Stimulated activated naive B cell treated with anti-CD40 and anti-IgM and Interleukin-4, amounts not matched to agents 10 μg/mL and 1 μg/mL and 100 μg/mL, for 72 hours (primary cell): Measurements from ENCODE around the gene GFOD1.

Source experiments
- ATAC-seq, 2 donors: fragments of 150-1000 bp; cut with Tn5 transposase; replicated peaks; 2 replicates each; pipeline ENCODE4 v1.10.0; 2021; ENCODE audit warnings: moderate library complexity in 1 of 2
- DNase-seq: peaks from one replicate; pipeline ENCODE4 v3.0.0; 2021
- H3K27ac Mint-ChIP-seq: one replicate; pipeline ENCODE4 v1.8.0; 2022; ENCODE audit warnings: mild to moderate bottlenecking, mixed read lengths
- H3K27me3 Mint-ChIP-seq, 2 donors: one replicate each; pipeline ENCODE4 v1.8.0; 2022; ENCODE audit warnings: mixed read lengths in 2 of 2
- H3K36me3 Mint-ChIP-seq, 2 donors: one replicate each; pipeline ENCODE4 v1.8.0; 2022; ENCODE audit warnings: mixed read lengths in 2 of 2, mild to moderate bottlenecking in 1 of 2
- H3K4me1 Mint-ChIP-seq, 2 donors: one replicate each; pipeline ENCODE4 v1.8.0; 2022; ENCODE audit warnings: mixed read lengths in 2 of 2, mild to moderate bottlenecking in 1 of 2
- H3K4me3 Mint-ChIP-seq, 2 donors: one replicate each; pipeline ENCODE4 v1.8.0; 2022; ENCODE audit warnings: mild to moderate bottlenecking in 2 of 2, mixed read lengths in 2 of 2, moderate library complexity in 1 of 2
- H3K9me3 Mint-ChIP-seq, 2 donors: one replicate each; pipeline ENCODE4 v1.8.0; 2022; ENCODE audit warnings: mixed read lengths in 2 of 2, mild to moderate bottlenecking in 1 of 2

The GFOD1 gene

DNA sequence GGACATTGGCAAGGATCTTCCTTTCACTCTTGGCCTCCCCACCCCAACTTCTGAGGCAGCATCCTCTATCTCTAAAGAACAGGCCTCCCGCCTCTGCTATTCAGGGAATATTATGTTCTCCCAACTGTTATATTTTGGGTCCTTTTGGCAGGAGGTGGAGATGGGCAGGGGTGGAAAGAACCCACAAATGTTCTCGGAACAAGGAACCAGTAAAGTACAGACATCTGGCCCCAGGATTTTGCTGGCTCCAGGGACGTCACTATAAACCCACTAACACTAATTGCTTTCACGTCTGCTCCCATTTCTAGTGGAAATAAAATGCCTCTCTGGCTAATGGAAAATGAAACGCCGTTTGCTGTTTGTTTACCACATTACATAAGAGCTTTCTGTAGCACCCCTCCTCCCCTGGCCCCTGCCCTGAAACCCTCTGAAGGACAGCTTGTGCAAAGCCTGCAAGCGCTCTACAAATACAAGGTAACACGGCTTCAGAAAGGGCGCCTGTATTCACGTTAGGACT, 81.4 kb downstream of the GFOD1 start:
- peaks cover 14 to 17% of the 10 kb centered on the region in 2 donors for H3K4me1 Mint-ChIP-seq
- no peak overlapping the region for H3K27ac Mint-ChIP-seq
- no peak overlapping the region for H3K4me3 Mint-ChIP-seq
- no peak for ATAC-seq
- DNase-seq = no peak
- no peaks in the 10 kb centered on the region for H3K27me3 Mint-ChIP-seq
- H3K36me3 Mint-ChIP-seq = peaks cover 2 to 12% of the 10 kb centered on the region in 2 donors
- peaks cover 0 to 3% of the 10 kb centered on the region in 2 donors for H3K9me3 Mint-ChIP-seq

DNA sequence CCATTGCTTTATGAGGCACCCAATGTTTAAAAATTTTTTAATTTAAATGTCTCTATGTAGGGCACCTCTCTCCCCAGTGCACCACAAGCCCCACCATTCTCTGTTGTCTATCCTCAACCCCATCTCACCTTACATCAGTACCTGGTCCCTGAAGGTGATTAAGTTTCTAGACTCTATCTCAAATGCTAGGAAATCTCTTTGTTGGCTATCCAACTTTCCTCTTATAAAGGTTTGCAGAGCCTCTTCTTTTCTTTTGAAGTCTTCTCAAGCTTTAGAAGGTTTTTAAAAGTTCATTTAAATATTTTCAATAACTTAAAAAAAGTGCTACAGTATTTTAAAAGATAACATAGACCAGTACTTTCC, 82.5 kb downstream of the GFOD1 start:
- no peak for ATAC-seq
- H3K4me3 Mint-ChIP-seq = no peak overlapping the region

DNA sequence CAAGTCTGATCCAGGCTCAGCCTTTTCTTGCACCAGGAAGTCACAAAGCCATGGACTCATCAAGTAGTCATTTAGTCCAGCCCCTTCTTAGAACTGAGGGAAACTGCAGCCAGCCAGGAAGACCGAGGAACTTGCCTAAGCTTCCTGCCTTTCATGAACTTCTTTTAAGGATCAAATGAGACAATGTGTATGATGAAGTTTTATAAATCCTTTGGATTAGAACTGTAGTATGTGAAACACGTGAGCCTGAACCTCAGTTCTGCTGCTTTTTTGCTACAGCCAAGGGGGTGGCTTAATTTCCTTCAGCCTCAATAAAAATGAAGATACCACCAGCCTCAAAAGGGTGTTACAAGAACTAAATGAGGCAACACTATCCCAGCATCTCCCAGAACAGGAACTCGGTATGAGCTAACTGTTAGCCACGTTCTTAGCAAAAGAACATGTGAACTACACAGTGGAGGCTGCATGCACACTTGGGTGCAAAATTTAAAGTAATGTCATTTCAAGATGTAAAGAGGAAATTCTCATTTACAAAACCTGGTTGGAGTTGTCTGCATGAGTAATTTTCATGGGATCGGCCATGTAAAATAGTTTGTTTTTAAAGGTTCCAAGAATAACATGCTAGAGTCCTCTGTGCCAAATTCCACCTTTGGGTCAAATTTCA, 83.0 kb downstream of the GFOD1 start:
- Mint-ChIP-seq H3K9me3 (peaks cover 0 to 3% of the 10 kb centered on the region in 2 donors), H3K36me3 (peaks cover 2 to 12% of the 10 kb centered on the region in 2 donors), H3K27ac (no peak overlapping the region), H3K4me1 (peaks cover 16 to 17% of the 10 kb centered on the region in 2 donors), H3K4me3 (no peak overlapping the region), H3K27me3 (no peaks in the 10 kb centered on the region)
- DNase-seq (no peak), ATAC-seq (no peak)

More for the DNA sequence above, 82.5 kb downstream of the GFOD1 start:
- Mint-ChIP-seq H3K27ac (no peak overlapping the region), H3K36me3 (peaks cover 2 to 12% of the 10 kb centered on the region in 2 donors), H3K9me3 (peaks cover 0 to 3% of the 10 kb centered on the region in 2 donors), H3K4me1 (peaks cover 16 to 17% of the 10 kb centered on the region in 2 donors), H3K27me3 (no peaks in the 10 kb centered on the region)
- no peak for DNase-seq

DNA sequence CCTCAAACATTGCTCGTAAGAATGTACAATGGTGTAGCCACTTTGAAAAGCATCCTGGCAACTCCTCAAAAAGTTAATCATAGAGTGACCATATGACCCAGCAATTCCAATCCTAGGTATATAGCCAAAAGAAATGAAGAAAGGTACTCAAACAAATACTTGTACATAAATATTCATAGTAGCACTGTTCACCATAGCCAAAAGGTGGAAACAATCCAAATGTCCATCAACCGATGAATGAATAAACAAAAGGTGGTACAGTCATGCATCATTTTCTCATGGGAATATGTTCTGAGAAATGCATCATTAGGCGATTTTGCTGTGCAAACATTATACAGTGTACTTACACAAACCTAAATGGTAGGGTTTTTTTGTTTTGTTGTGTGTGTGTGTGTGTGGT, 84.7 kb downstream of the GFOD1 start:
- ATAC-seq (no peak), DNase-seq (no peak)
- Mint-ChIP-seq H3K9me3 (peaks cover 0 to 3% of the 10 kb centered on the region in 2 donors), H3K36me3 (peaks cover 0 to 12% of the 10 kb centered on the region in 2 donors), H3K4me1 (peaks cover 12 to 14% of the 10 kb centered on the region in 2 donors), H3K27me3 (no peaks in the 10 kb centered on the region), H3K27ac (no peak overlapping the region), H3K4me3 (no peak overlapping the region)

DNA sequence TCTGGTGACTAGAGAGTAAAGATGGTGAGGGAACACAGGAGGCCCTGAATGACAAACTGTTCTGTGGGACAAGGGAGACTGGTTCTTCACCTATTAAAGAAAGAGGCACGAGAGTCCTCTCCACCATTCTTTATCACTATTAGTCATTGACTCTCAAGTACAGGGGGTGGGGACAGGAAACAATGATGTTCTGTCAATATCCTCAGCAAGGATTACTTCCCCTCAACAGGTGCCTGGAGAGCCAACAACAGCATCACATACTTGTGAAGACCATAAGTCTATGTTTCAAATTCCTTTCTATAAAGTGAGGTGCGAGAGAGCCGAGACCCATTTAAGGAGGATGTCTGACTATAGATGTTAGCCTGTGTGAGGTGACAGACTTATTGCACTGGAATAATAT, 86.6 kb downstream of the GFOD1 start:
- ATAC-seq (peak; percentile 44 to 57), DNase-seq (no peak)
- Mint-ChIP-seq H3K27ac (no peak overlapping the region), H3K9me3 (no peaks in the 10 kb centered on the region), H3K4me3 (no peak overlapping the region), H3K36me3 (peaks cover 0 to 4% of the 10 kb centered on the region in 2 donors), H3K4me1 (peaks cover 23 to 24% of the 10 kb centered on the region in 2 donors), H3K27me3 (no peaks in the 10 kb centered on the region)

DNA sequence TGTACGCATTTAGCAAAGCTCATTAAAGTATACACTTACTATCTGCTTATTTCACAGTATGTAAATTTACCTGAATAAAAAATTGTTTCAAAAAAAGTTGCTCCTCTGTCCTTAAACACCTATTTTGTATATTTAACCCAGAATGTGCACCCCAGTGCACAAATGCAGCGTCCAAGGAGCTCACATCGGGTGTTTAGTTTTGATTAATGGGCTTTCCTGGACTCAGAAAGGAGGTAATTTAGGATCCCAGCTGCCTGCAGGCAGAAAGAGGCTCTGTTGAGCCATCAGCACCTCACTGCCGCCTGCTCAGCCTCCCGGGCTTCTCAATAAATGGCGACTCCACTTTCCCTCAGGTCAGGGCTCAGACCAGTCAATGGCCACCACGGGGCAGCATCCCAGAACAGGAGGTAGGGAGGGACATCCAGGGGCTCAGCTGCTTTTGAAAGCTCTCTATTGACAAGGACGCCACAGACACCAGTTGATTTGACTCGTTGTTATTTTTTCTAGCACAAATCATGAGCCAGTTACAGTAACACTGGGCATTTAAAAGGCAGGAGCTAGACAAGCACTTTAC, 88.9 kb downstream of the GFOD1 start:
- H3K36me3 Mint-ChIP-seq = peaks cover 0 to under 1% of the 10 kb centered on the region in 2 donors
- H3K9me3 Mint-ChIP-seq = no peaks in the 10 kb centered on the region
- peak overlapping the region; percentile 59 for H3K27ac Mint-ChIP-seq
- ATAC-seq (no peak), DNase-seq (no peak)
- H3K27me3 Mint-ChIP-seq = no peaks in the 10 kb centered on the region
- no peak overlapping the region for H3K4me3 Mint-ChIP-seq
- peaks cover 27 to 30% of the 10 kb centered on the region in 2 donors for H3K4me1 Mint-ChIP-seq

DNA sequence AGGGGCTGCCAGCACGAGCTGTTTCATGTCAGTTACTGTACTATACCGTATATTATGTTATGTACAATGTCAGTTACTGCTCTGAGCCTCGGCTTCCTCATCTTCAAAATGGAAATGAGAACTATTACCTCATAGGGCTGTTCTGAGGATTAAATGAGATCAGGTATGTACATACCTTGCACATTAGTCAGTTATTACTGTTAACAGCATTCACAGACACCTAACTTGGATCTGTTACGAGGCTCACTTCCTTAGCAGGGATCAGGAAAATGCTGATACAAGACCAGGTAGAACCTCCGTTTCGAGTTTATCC, 89.4 kb downstream of the GFOD1 start:
- DNase-seq = no peak
- Mint-ChIP-seq H3K27ac (peak overlapping the region; percentile 25), H3K4me1 (peaks cover 27 to 30% of the 10 kb centered on the region in 2 donors), H3K9me3 (no peaks in the 10 kb centered on the region), H3K4me3 (no peak overlapping the region), H3K27me3 (no peaks in the 10 kb centered on the region), H3K36me3 (no peaks in the 10 kb centered on the region)
- ATAC-seq = no peak

DNA sequence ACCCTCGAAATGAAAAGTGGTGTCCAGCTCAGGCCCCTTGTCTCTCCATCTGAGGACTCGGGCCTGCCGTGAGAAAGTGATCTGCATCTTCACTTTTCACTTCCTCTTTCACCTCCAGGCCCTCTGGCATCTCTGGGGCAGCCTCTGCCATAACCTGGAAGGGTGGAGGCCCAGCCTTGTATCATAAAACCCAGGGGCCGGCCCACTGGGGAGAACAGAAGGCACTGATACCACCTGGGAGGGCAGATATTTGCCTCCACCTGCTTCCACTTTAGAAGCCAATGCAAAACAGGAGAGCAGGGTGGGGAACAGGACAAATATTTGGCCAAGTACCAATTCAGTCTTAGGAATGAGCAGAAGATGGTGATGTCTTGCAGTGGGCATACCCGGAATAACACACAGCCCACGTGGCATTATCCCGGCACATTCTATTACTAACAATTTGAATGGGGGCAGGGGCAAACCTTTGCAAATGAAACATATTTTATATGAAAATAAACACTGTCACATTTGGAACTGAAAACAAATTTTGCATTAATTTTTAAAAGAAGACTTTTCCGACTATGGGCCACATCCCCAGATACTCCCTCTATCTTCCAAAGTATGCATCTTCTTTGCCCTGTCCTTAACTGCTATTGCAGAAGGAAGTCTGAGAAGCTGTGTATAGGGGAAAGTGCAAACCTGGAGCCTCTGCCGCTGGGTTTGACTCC, 89.9 kb downstream of the GFOD1 start:
- Mint-ChIP-seq H3K4me1 (peaks cover 27 to 30% of the 10 kb centered on the region in 2 donors), H3K9me3 (no peaks in the 10 kb centered on the region), H3K36me3 (no peaks in the 10 kb centered on the region), H3K27me3 (no peaks in the 10 kb centered on the region), H3K27ac (peak overlapping the region; percentile 88), H3K4me3 (peak overlapping the region in 1 of 2 donors; percentile 37)
- peak; percentile 68 for DNase-seq
- ATAC-seq = peak; percentile 92

DNA sequence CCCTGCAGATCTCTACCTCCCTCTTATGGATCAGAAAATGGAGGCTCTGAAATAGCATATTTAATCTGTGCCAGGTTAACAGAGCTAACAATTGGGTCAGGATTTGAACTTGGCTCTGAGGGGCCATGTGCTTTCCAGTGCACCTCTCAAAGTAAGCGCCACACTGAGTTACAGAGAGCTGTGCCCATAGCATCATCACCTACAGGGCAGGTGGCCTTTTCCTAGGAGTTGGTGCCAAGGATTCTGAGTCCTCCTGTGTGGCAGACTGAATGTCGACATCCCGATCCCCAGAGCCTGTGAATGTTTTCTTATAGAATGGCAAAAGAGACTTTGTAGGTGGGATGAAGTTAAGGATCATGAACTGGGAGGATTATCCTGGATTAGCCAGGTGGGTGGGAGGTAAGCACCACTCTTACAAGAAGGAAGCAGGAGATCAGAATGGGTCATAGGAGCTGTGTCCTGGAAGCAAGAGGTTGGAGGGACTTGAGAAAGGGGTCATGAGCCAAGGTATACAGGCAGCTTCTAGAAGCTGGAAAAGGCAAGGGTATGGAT, 91.1 kb downstream of the GFOD1 start:
- no peaks in the 10 kb centered on the region for H3K36me3 Mint-ChIP-seq
- H3K27me3 Mint-ChIP-seq = no peaks in the 10 kb centered on the region
- no peak for DNase-seq
- no peak for ATAC-seq
- no peaks in the 10 kb centered on the region for H3K9me3 Mint-ChIP-seq
- H3K4me3 Mint-ChIP-seq = no peak overlapping the region
- H3K27ac Mint-ChIP-seq = peak overlapping the region; percentile 88
- H3K4me1 Mint-ChIP-seq = peaks cover 27 to 30% of the 10 kb centered on the region in 2 donors

DNA sequence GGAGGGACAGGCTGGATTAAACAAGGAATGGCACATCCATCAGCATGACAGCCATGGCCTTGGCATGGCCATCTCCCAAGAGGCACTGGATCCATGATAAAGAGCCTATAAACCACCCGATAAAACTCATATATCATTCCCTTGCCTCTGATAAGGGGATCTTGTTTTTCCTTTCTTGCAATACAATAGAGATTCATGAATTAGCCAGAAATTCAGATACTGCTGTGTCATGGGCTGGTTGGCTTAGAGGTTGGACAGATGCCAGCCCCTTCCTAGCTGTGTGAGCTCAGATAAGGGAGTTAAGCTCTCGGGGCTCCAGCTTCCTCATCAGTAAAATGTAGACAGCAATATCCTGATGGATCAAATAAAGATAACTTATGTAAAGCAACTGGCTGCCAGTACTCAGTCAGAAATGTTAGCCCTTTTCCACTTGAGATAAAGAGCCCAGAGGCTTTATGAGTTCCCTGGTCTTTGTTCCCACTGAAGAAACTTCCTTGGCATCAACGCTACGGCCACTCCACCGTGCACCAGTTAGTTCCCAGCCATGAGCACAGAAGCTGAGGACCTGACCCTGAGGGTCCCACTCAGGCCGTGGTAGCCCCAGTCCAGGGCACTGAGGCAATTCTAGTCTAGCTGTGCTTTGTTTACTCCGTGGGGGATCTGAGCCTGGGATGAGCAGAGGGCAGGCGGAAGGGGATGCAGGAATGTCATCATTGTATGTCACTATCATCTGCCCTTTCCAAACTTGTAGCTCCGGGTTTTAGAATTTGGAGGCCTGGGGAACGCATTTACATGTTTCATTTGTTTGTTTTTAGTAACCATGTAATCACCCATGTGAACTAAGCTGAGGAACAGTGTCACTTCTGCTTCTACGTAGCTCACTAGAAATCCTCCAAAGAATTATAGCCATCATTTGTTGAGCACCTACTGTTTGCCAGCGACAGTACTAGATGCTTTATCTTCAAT, 91.8 kb downstream of the GFOD1 start:
- Mint-ChIP-seq H3K27ac (peak overlapping the region; percentile 88), H3K36me3 (peaks cover under 1 to 4% of the 10 kb centered on the region in 2 donors), H3K27me3 (no peaks in the 10 kb centered on the region), H3K9me3 (no peaks in the 10 kb centered on the region), H3K4me1 (peaks cover 23 to 35% of the 10 kb centered on the region in 2 donors), H3K4me3 (no peak overlapping the region)
- ATAC-seq = peak; percentile 71 to 77
- no peak for DNase-seq

DNA sequence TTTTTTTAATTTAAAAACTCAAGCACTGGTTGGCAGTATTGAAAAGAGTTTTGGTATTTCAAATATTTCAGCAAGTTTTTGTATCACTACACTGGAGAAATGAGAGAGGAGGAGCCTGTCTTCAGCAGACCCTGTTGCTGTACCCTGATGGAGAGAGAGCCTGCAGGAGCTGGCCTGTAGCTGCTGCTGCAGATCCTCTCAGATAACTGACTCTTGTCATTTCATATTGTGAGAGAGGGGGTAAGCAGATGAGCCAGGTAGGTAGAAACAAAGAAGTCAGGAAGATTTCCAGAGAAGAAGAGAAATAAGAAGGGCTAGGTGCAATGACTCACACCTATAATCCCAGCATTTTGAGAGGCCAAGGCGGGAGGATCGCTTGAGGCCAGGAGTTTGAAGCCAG, 94.9 kb downstream of the GFOD1 start:
- Mint-ChIP-seq H3K27me3 (no peaks in the 10 kb centered on the region), H3K27ac (no peak overlapping the region), H3K4me1 (peaks cover 27 to 38% of the 10 kb centered on the region in 2 donors), H3K36me3 (peaks cover 2 to 19% of the 10 kb centered on the region in 2 donors), H3K9me3 (no peaks in the 10 kb centered on the region), H3K4me3 (no peak overlapping the region)
- DNase-seq (no peak), ATAC-seq (no peak)

DNA sequence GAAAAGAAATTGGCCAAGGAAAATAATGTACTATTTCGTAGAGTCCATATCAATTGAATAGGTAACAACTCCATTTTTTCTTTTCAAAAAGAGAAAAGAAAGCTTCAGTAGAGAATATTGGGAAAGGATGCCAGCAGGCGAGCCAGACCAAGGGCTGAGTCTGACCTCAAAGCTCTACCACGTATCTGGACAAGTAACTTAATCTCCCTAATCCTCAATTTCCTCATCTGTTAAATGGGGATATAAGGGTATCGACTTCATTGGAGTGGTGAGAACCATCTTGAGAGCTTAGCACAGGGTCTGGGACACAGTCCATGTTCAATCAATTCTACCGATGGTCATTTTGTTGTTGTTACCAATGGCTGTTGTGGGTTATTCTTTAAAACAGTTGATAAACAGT, 95.9 kb downstream of the GFOD1 start:
- Mint-ChIP-seq H3K4me3 (no peak overlapping the region), H3K27me3 (no peaks in the 10 kb centered on the region), H3K36me3 (peaks cover 2 to 20% of the 10 kb centered on the region in 2 donors), H3K9me3 (no peaks in the 10 kb centered on the region), H3K4me1 (peaks cover 20 to 31% of the 10 kb centered on the region in 2 donors), H3K27ac (no peak overlapping the region)
- no peak for DNase-seq
- no peak for ATAC-seq

DNA sequence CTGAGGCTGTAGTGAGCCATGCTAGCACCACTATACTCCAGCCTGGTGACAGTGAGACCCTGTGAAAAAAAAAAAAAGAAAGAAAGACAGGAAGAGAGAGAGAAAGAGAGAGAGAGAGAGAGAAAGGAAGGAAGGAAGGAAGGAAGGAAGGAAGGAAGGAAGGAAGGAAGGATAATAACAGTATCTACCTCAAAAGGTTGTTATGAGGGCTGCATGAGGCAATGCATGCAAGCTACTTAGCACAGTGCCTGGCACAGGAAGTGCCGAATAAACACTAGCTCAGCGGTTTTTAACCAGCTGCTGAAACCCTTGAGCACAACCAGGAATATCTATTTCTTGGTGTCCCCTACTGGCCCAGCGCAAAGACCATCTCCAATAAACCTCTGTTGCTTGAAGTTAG, 96.7 kb downstream of the GFOD1 start:
- Mint-ChIP-seq H3K27me3 (no peaks in the 10 kb centered on the region), H3K4me3 (no peak overlapping the region), H3K36me3 (peaks cover 2 to 22% of the 10 kb centered on the region in 2 donors), H3K9me3 (no peaks in the 10 kb centered on the region), H3K27ac (peak overlapping the region; percentile 60), H3K4me1 (peaks cover 12 to 27% of the 10 kb centered on the region in 2 donors)
- ATAC-seq (no peak), DNase-seq (no peak)
